NCI-H1694 treated with DMSO at 0.1 percent for 48 hours (cell line): Measurements from ENCODE around the gene HNRNPL.
"Not testable (repeated sequence)": the region's sequence is repeated elsewhere in the genome, so short reads cannot be mapped to it uniquely, and the experiment has no call there.

ENCODE experiments used
- DNase-seq: peaks from one replicate; lab custom pipeline; 2025; lab: John Stamatoyannopoulos, UW

The HNRNPL gene

GRCh38 chr19:38801359-38802095 lies 48.3 kb downstream of the HNRNPL start:
- DNase-seq = no peak

- DNase-seq = no peak
These were observed 49.0 kb downstream of the HNRNPL start for GRCh38 chr19:38800577-38801347.

DNA sequence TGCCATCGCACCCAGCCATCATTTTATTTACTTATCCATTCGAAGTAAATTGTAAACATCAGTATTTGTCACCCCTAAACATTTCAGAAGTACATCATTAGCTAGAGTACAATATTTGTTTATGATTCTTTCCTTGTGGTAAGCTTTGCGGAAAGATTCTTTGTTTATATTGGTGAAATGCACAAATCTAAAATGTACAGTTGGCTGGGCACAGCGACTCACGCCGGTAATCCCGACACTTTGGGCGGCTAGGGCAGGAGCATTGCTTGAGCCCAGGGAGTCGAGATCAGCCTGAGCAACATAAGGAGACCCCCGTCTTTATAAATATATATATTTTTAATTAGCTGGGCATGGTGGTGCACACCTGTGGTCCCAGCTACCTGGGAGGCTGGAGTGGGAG lies 50.7 kb downstream of the HNRNPL start:
- no peak for DNase-seq

GRCh38 chr19:38797781-38798180 lies 52.0 kb downstream of the HNRNPL start:
- DNase-seq = not testable (repeated sequence)

DNA sequence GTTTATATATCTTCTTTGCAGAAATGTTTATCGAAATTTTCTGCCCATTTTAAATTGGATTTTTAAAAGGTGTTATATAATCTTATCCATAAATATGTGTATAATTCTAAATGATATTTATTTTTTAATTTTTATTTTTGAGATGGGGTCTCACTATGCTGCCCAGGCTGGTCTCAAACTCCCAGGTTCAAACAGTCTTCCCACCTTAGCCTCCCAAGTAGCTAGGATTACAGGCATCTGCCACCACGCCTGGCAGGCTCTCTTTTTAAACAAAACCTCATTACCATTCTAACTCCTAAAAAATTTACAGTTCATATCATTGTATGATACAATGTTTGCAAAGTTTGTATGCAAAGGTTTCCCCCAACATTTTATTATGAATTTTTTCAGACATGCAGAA lies 53.6 kb downstream of the HNRNPL start:
- no peak for DNase-seq

- DNase-seq = no peak
These were observed 54.2 kb downstream of the HNRNPL start for GRCh38 chr19:38795549-38795948.

- DNase-seq = no peak
These were observed 56.1 kb downstream of the HNRNPL start for GRCh38 chr19:38793671-38794070.

GRCh38 chr19:38793177-38793576 lies 56.6 kb downstream of the HNRNPL start:
- peak; percentile 89 for DNase-seq

- DNase-seq = no peak
These were observed 57.3 kb downstream of the HNRNPL start for GRCh38 chr19:38792250-38793111.

DNA sequence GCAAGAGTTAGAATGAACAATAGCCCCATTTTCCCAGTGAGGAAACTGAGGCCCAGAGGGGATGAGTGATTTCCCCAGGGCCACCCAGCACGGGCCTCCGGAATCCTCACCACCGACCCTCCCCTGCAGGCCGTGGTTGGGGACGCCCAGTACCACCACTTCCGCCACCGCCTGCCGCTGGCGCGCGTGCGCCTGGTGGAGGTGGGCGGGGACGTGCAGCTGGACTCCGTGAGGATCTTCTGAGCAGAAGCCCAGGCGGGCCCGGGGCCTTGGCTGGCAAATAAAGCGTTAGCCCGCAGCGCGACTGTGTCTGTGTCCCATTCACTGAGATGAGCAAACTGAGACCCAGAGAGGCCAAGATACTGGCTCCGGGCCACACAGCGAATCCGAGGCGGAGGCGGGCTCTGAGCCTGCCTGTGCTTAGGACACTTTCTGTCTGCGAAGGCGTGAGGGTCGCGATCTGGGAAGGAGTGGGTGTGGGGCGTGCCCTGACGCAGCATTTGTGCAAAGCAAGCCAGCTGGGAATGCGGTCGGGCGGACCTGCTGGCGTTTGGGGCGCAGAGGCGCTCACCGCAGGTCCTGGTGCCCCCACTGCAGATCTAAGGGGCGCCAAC lies 58.2 kb downstream of the HNRNPL start:
- DNase-seq = not testable (repeated sequence)

DNA sequence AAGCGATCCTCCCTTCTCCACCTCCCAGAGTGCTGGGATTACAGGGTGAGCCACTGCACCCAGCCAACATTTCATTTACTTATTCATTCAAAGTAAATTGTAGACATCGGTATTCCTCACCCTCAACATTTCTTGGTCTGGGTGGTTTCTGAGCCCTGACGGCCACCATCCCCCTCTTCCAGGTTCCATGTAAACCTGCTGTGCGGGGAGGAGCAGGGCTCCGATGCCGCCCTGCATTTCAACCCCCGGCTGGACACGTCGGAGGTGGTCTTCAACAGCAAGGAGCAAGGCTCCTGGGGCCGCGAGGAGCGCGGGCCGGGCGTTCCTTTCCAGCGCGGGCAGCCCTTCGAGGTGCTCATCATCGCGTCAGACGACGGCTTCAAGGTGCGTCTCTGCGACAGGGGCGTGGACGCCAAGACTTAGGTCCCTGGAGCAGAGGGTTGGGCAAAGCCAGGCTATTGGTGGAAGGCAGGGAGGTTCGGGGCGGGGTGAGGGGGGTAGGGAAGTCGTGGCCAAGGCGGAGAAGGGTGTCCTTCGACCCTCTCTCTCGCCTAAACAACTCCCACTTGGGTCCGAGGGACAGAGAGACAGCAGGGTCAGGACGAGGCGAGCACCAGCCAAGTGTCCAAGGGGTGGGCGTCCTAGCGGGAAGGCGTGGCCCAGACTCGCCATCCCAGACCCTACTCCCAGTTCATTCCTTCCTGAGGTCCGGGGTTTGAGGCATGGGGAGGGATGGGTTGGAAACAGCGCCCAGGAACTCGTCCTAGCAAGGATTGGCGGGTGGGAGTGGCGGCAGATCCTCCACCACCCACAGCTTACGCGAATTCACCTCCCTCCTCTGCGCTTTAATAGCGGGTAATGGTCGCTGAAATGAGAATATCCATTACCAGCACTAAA lies 59.0 kb downstream of the HNRNPL start:
- DNase-seq = not testable (repeated sequence)

DNA sequence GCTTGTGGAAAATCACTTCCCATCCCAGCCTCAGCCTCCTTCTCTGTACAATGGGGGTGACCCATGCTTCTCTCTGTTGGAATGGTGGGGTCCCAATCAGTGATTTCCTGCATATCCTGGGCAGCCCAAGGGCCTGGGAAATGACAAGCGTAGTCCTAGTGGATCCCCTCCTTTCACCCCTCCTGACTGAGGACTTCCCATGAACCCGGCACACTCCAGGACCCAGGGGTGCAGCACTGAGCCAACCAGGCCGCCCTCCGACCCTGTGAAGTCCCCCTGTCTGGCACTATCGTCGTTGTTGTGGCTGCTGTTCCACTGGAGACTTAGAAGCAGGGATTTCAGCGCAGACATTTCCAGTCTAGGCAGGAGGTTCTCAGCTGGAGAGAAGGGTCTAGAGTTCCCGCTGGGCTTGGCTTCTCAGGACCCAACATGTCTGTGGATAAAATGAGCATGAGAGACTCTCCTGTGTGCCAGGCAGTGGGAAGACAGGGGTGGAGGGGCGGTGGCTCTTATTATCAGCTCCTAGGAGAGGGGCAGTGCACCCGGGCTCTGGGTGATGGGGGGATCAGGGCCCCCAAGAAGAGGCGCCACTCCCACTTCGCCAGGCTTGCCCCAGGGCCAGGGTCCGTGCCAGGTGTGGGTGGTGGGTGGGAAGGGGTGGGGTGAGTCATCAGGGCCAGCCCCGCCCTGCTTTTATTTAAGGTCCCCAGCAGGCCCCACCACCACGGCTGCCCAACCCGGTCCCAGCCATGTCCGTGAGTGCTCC lies 61.1 kb downstream of the HNRNPL start, which contains the start of gene LGALS7B:
Gene LGALS7B, plus strand, starts transcription at position 723 of the 766 bp plus-strand sequence. Its CDS starts 27 bp downstream, at position 750.
- DNase-seq = no peak

- DNase-seq = no peak
These were observed 63.1 kb downstream of the HNRNPL start for GRCh38 chr19:38786572-38787265.
